ENCODE data around the gene KIAA0586. TPM values are rescaled to one million over a fixed set of nuclear protein-coding genes. Genes with fewer than 3 reads are reported as not detected.
A peak's percentile ranks its signal among the peaks of the same experiment; 100 is the strongest.

KIAA0586 gene
- total RNA-seq, 1 experiment from 2014 or later, result 23.5 TPM

- CTCF ChIA-PET, result interaction anchor here (0.6 to 1.1 kb wide), 2 partner anchors 40 to 249 kb away, joined by 3 to 4 read pairs; no protein-coding TSS in a partner anchor
- no peak for DNase-seq (ENCODE audit: low spot score)
- no peak for ATAC-seq
- POLR2A ChIA-PET, result interaction anchor here (0.6 kb wide), 1 partner anchor 24 kb away, joined by 3 read pairs; no protein-coding TSS in a partner anchor
- H3K27ac Mint-ChIP-seq, result peak overlapping the region; percentile 50; the same call in 1 of the 2 replicates
- 0 out of 2 replicates have a peak, but pooled peaks cover 4% of the 10 kb centered on the region for H3K36me3 Mint-ChIP-seq
- TF ChIP-seq MXD4 (CRISPR knock-in tag; IDR thresholded peaks at IDR 0.05; ENCODE audit: borderline replicate concordance) (no peak), ERG (CRISPR knock-in tag; IDR thresholded peaks at IDR 0.05) (no peak), SMAD3 (CRISPR knock-in tag; IDR thresholded peaks at IDR 0.05; ENCODE audit: borderline replicate concordance) (no peak), STAT6 (CRISPR knock-in tag; conservative IDR thresholded peaks at IDR 0.05; ENCODE audit: low read depth) (no peak), USF1 (CRISPR knock-in tag; IDR thresholded peaks at IDR 0.05) (no peak), ZSCAN18 (CRISPR knock-in tag; IDR thresholded peaks at IDR 0.05) (no peak), ZNF263 (CRISPR knock-in tag; IDR thresholded peaks at IDR 0.05; ENCODE audit: low read depth) (no peak), IRF2 (CRISPR knock-in tag; IDR thresholded peaks at IDR 0.05; ENCODE audit: borderline replicate concordance, low read depth) (no peak), NR2C2 (CRISPR knock-in tag; IDR thresholded peaks at IDR 0.05) (no peak), NFATC4 (CRISPR knock-in tag; IDR thresholded peaks at IDR 0.05) (no peak)
- H3K27me3 Mint-ChIP-seq (ENCODE audit: low read depth), result no peaks in the 10 kb centered on the region
- no peak overlapping the region for H3K4me3 Mint-ChIP-seq
- H3K9me3 Mint-ChIP-seq, result peaks cover 15% of the 10 kb centered on the region
- H3K4me1 Mint-ChIP-seq, result no peaks in the 10 kb centered on the region; the same call in 1 of the 2 replicates
Measured at GRCh38 chr14:58540749-58541632, 113.5 kb downstream of the KIAA0586 start.

- no peaks in the 10 kb centered on the region; the same call in 1 of the 2 replicates for H3K4me1 Mint-ChIP-seq
- no peaks in the 10 kb centered on the region for H3K27me3 Mint-ChIP-seq (ENCODE audit: low read depth)
- H3K36me3 Mint-ChIP-seq, result 0 out of 2 replicates have a peak, but pooled peaks cover 4% of the 10 kb centered on the region
- no peak overlapping the region for H3K4me3 Mint-ChIP-seq
- peaks cover 12% of the 10 kb centered on the region for H3K9me3 Mint-ChIP-seq
- CTCF ChIA-PET, result interaction anchor here (1.1 kb wide), 1 partner anchor 40 kb away, joined by 4 read pairs; no protein-coding TSS in a partner anchor
- DNase-seq (ENCODE audit: low spot score) (no peak), ATAC-seq (no peak)
- POLR2A ChIA-PET, result no interaction called here
- no peak overlapping the region for H3K27ac Mint-ChIP-seq
- TF ChIP-seq ATF3 (CRISPR knock-in tag; conservative IDR thresholded peaks at IDR 0.05) (no peak), ZNF317 (CRISPR knock-in tag; IDR thresholded peaks at IDR 0.05; ENCODE audit: borderline replicate concordance, low read depth) (no peak), OVOL2 (CRISPR knock-in tag; IDR thresholded peaks at IDR 0.05; ENCODE audit: borderline replicate concordance) (no peak), PRDM15 (CRISPR knock-in tag; IDR thresholded peaks at IDR 0.05) (no peak), ATF6 (CRISPR knock-in tag; IDR thresholded peaks at IDR 0.05) (no peak), ZNF232 (CRISPR knock-in tag; IDR thresholded peaks at IDR 0.05) (no peak), USF1 (CRISPR knock-in tag; IDR thresholded peaks at IDR 0.05) (no peak), GRHL2 (CRISPR knock-in tag; IDR thresholded peaks at IDR 0.05; ENCODE audit: insufficient replicate concordance, severe bottlenecking) (no peak), GABPB1 (CRISPR knock-in tag; IDR thresholded peaks at IDR 0.05) (no peak)
Measured at GRCh38 chr14:58541633-58542022, 114.1 kb downstream of the KIAA0586 start.
